NCI-H748 (cell line): ENCODE measurements around the gene PTH2.
"Not testable (repeated sequence)": the region's sequence is repeated elsewhere in the genome, so short reads cannot be mapped to it uniquely, and the experiment has no call there.

ENCODE experiments used
- DNase-seq: peaks from one replicate; lab custom pipeline; 2025; ENCODE audit not compliant: unreplicated experiment; lab: John Stamatoyannopoulos, UW

The PTH2 gene

DNA sequence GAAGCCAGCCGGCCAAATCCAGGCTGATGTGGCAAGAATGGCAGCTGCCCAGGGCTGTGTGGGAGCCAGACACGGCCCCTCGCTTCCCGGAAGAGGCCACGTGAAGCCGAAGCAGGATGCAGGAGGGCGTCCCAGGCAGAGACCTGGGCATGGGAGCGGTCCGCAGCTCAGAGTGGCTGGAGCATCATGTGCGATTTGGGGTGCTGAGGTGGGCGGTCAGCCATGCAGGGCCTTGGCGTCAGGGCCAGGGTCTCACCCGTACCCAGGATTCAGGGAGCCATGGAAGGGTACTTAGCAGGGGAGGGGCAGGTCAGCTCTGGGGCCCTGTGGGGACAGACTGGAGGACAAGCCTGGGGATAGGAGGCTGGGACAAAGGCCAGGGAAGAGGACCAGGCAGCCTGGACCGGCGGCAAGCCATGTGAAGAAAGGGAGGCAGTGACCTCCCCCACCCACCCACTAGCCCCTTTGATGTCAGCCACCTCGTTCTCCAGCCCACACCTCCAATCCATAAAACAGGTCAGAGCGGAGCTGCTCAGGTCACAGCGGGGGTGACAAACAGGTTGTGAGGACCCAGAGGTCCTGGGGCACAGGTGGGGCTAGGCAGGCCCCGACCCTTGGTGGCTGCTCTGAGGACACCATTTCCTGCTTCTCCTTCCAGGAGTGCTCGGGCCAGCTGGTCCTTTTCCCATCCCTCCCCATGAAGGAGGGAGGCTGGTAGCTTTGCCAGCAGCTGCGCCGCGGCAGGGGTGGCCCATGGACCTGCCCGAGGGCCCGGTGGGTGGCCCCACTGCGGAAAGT lies 32.9 kb downstream of the PTH2 start:
- no peak for DNase-seq

DNA sequence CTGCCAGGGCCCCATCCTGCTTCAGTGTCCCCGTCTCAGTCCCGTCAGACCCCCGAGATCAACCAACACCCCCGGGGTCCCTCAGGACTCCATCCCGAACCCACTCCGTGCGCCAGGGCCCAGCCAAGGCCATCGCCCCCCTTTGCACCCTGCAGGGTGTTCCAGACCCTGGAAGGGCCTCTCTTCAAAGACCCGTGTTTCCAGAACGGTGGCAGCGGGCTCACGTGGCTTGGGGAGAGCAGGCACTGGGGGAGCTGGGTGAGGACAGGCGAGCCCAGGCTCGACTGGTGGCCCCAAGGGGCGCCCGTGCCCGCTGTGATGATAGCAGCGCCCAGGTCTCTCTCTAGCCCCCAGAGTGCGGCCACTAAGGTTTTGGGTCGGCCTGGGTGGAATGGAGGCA lies 33.8 kb downstream of the PTH2 start:
- DNase-seq, result no peak

DNA sequence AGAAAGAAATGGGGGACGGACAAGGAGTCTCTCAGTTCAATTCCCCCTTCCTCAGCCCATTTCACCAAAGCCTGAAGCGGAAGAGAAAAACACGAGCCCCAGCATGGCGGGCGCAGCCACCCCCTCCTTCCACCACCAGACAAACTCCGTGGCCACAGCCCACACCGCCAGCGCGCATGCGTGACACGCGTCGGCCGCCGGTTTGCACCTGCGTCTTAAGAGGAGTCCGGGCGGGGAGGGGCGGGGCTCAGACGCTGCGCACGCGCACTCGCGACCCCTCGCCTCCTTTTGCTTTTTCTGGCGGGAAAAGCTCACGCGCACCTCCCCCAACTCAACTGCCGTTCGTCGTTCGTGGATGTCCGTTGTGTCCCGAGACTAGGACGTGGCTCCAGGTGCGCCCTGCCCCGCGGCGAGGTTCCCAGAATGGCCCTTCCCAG lies 35.3 kb downstream of the PTH2 start, which contains the start of gene KASH5:
TSS of gene KASH5 (plus strand) at position 314 of the 437 bp plus-strand sequence. CDS start 2,635 bp downstream, outside the sequence.
- DNase-seq, result peak; percentile 29

DNA sequence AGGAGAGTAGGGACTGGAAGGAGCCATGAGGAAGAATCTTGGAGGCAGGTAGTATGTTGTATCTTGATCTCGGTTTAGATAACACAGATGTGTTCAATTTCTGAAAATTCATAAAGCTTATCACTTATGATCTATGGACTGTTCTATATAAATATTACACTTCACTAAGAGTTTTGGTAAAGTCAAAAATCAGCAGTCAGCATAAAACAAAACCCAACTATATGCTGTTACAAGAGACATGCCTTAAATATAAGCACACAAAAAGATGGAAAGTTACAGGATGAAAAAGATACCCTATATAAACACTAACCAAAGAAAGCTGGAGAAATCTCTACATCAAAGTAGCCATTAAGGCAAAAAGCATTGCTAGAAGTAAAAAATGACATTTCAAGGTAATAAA lies 39.6 kb downstream of the PTH2 start:
- no peak for DNase-seq

DNA sequence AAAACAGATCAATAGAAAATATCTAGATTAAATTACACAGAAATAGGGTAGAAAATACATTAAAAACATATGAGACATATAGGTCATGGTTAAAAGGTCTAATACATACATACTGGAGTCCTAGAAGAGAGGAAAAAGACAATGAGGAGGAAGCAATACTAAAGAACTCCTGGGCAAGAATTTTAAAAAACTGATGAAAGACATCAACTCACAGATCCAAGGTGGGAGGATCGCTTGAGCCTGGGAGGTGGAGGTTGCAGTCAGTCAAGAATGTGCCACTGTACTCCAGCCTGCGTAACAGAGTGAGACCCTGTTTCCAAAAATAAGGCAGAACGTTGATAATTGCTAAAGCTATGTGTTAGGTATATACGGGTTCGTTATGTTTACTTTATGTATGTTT lies 40.6 kb downstream of the PTH2 start:
- DNase-seq, result no peak

DNA sequence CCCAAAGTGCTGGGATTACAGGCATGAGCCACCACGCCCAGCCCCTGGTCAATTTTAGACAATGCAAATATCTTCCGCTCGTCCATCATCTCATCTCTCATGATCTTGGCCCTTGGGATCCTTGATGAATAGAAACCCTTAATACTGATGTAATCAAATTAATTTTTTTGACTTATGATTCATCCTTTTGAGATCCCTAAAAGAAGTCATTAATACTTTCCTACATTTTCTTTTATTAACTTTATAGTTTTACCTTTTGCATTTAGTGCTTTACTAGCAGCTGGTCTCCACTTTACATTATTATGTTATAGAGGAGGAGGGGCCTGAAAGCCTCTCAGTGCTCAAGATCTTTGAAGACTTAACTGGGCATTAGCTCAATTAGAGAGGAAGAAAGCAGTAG lies 42.9 kb downstream of the PTH2 start:
- no peak for DNase-seq

DNA sequence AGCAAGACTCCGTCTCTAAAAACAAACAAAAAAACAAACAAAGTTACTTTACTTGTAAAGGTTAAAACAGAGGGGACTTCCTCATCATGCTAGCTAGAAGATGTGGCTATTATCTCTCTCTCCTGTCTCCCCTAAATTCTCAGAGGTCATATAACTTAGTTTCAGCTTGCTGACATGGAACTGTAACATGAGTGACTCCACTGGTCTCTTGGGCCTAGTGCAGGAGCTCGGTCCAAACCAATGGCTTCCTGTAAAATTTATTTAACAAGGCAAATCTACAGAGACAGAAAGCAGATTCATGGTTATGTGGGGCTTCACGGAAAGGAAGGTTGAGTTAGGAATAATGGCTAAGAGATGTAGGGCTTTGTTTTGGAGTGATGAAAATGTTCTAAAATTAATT lies 44.7 kb downstream of the PTH2 start:
- no peak for DNase-seq

DNA sequence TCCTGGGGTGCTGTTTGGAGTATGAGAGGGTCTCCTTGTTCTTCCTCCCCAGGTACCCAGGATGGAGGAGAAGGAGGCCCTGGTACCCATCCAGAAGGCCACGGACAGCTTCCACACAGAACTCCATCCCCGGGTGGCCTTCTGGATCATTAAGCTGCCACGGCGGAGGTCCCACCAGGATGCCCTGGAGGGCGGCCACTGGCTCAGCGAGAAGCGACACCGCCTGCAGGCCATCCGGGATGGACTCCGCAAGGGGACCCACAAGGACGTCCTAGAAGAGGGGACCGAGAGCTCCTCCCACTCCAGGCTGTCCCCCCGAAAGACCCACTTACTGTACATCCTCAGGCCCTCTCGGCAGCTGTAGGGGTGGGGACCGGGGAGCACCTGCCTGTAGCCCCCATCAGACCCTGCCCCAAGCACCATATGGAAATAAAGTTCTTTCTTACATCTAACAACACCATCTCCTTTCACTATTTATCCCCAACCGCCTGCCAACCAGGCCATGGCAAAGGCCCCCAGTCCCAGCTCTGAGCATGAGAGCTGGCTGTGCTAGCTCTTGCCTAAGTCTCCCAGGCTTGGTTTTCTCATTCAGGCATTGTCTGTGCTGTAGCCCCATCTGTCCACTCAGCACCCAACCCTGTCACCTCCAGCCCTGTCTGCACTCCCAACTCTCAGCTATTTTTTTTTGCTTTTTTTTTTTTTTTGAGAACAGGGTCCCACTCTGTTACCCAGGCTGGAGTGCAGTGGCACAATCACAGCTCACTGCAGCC lies 48.4 kb downstream of the PTH2 start:
- no peak for DNase-seq

DNA sequence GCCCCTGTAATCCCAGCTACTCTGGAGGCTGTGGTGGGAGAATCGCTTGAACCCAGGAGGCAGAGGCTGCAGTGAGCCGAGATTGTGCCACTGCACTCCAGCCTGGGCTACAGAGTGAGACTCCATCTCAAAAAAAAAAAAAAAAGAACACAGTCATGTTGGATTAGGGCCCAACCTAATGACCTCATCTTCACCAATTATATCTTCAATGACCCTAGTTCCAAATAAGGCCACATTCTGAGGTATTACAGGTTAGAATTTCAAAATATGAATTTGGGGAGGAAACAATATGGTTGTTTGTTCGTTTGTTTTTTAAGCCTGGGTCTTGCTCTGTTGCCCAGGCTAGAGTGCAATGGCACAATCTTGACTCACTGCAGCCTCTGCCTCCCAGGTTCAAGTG lies 50.1 kb downstream of the PTH2 start:
- DNase-seq, result not testable (repeated sequence)
